GM12878 (cell line): ENCODE data around the gene ICAM4. TPM values are rescaled to one million over a fixed set of nuclear protein-coding genes. Genes with fewer than 3 reads are reported as not detected.
"Not testable (repeated sequence)": the region's sequence is repeated elsewhere in the genome, so short reads cannot be mapped to it uniquely, and the experiment has no call there.

Experiments used
- ATAC-seq: fragments of 200-7000 bp; cut with Tn5 transposase; 3 replicates; pipeline ENCODE4 v1.9.1; 2020; ENCODE audit warnings: mild to moderate bottlenecking, moderate library complexity
- BruUV-seq: library from RNA; stranded (reverse); fragments of 400-500 nt; replicated peaks from 2 replicates; lab custom pipeline; 2021; lab: Mats Ljungman, UMichigan
- CTCF ChIA-PET: fragments of 300-600 bp; sonication (Branson Sonifier 250); formaldehyde crosslinking; extraction: SDS; loops from one replicate; lab custom pipeline; 2021; ENCODE audit warnings: inconsistent platforms; lab: Yijun Ruan, JAX
- POLR2A ChIA-PET: fragments of 350-600 bp; formaldehyde crosslinking; extraction: SDS; loops from one replicate; lab custom pipeline; 2021; ENCODE audit warnings: inconsistent platforms; lab: Charles Lee
- RAD21 ChIA-PET: fragments of 300-600 bp; sonication (Branson Sonifier 250); formaldehyde crosslinking; loops from one replicate; lab custom pipeline; 2023; ENCODE audit warnings: antibody characterized with exemption; ENCODE audit not compliant: unreplicated experiment; lab: Charles Lee
- SMC1A ChIA-PET: fragments of 300-600 bp; sonication (Branson Sonifier 250); formaldehyde crosslinking; loops from one replicate; lab custom pipeline; 2023; ENCODE audit not compliant: unreplicated experiment, uncharacterized antibody; lab: Charles Lee
- DNase-seq: peaks from one replicate; pipeline ENCODE4 v3.0.0-alpha.2; 2011; ENCODE audit warnings: low read depth, low spot score
- FAIRE-seq: peaks from 3 replicates; lab custom pipeline; 2011; peaks lifted over from hg19 to GRCh38; lab: Jason Lieb, UNC
- H2AFZ ChIP-seq: 2 replicates; pipeline ENCODE4 v1.6.0; 2011; ENCODE audit warnings: low read depth, low read length, control low read depth; ENCODE audit not compliant: control insufficient read depth
- H3K27ac ChIP-seq: 2 replicates; pipeline ENCODE4 v1.5.1; 2011; ENCODE audit warnings: control low read depth; ENCODE audit not compliant: control insufficient read depth, insufficient read depth
- H3K27me3 ChIP-seq, 2 experiments: replicated peaks in 1 of 2; 2 replicates each; pipeline versions ENCODE4 v1.6.0 to v1.6.1; 2011; ENCODE audit warnings: low read length in 1 of 2; ENCODE audit not compliant: control insufficient read depth in 2 of 2, insufficient read depth in 2 of 2
- H3K36me3 ChIP-seq, 2 experiments: 2 replicates each; pipeline ENCODE4 v1.5.1; 2011; ENCODE audit warnings: low read length in 1 of 2; ENCODE audit not compliant: control insufficient read depth in 2 of 2, insufficient read depth in 2 of 2
- H3K4me1 ChIP-seq: 2 replicates; pipeline ENCODE4 v1.6.1; 2011; ENCODE audit warnings: mild to moderate bottlenecking, low read length, moderate library complexity, mixed read lengths; ENCODE audit not compliant: control insufficient read depth, insufficient read depth
- H3K4me2 ChIP-seq: 2 replicates; pipeline ENCODE4 v1.6.0; 2011; ENCODE audit warnings: control low read depth; ENCODE audit not compliant: control insufficient read depth, insufficient read depth
- H3K4me3 ChIP-seq: fragments of 200-600 bp; sonication (generic); 2 replicates; pipeline ENCODE4 v1.5.1; 2016
- H3K79me2 ChIP-seq: 2 replicates; pipeline ENCODE4 v1.6.0; 2011; ENCODE audit warnings: low read length; ENCODE audit not compliant: control insufficient read depth, insufficient read depth
- H3K9ac ChIP-seq: 2 replicates; pipeline ENCODE4 v1.8.0; 2011; ENCODE audit warnings: low read length, control low read depth, mixed read lengths; ENCODE audit not compliant: control insufficient read depth, insufficient read depth
- H3K9me3 ChIP-seq: replicated peaks from 3 replicates; pipeline ENCODE4 v1.5.1; 2011; ENCODE audit warnings: mild to moderate bottlenecking, low read length; ENCODE audit not compliant: control insufficient read depth, insufficient read depth
- H4K20me1 ChIP-seq: 2 replicates; pipeline ENCODE4 v1.6.0; 2011; ENCODE audit not compliant: control insufficient read depth, insufficient read depth
- GATAD2B ChIP-seq: fragments of 450-650 bp; conservative IDR thresholded peaks from 2 replicates; pipeline ENCODE4 v1.6.1; 2017; ENCODE audit warnings: low read depth, mild to moderate bottlenecking, moderate library complexity
- NKRF ChIP-seq: fragments of 450-650 bp; conservative IDR thresholded peaks from 2 replicates; pipeline ENCODE4 v1.6.1; 2017; ENCODE audit warnings: mild to moderate bottlenecking, moderate library complexity
- NR2F1 ChIP-seq: fragments of 450-650 bp; conservative IDR thresholded peaks from 2 replicates; pipeline ENCODE4 v1.6.1; 2017; ENCODE audit warnings: mild to moderate bottlenecking
- WGBS: methylation state at CpG from one replicate; pipeline ENCODE4 v1.1.6; 2016; ENCODE audit warnings: low lambda C conversion rate; ENCODE audit not compliant: insufficient replicate concordance, insufficient coverage; ENCODE audit errors: missing lambda C conversion rate; 5-methylcytosine and 5-hydroxymethylcytosine counted together
- in situ Hi-C: fragments of 300-500 bp; cut with MboI; formaldehyde crosslinking; loops from 9 replicates; pipeline ENCODE4 v1.14.3; 2018; ENCODE audit warnings: mixed read lengths
- intact Hi-C: fragments of 100-400 bp; cut with micrococcal nuclease; formaldehyde crosslinking; loops from one replicate; pipeline ENCODE4 v1.14.2; 2022; ENCODE audit not compliant: unreplicated experiment
- polyA plus RNA-seq, 11 experiments: library from polyadenylated mRNA; depleted of rRNA in 4 of 11; unstranded in 6 of 11; stranded (reverse) in 5 of 11; fragments of >200 nt; fragmentation: Nextera tagmentation in 4 of 11; fragmentation: Illumina TruSeq in 1 of 11; extraction: Ambion mirVana in 4 of 11; extraction: Trizol in 1 of 11; gene quantifications; 1 replicate in 1 of 11; 2 replicates in 10 of 11; pipeline versions ENCODE4 v1.2.1 to v1.2.3, GENCODE V29; 2011 to 2016; ENCODE audit warnings: inconsistent platforms in 2 of 11, missing spikeins in 2 of 11, low read depth in 1 of 11
- total RNA-seq, 4 experiments: library from RNA; depleted of rRNA in 3 of 4; stranded (reverse); fragments of >200 nt in 3 of 4; fragmentation: Illumina TruSeq in 1 of 4; extraction: Trizol in 1 of 4; gene quantifications; 2 replicates each; pipeline versions ENCODE4 v1.2.1 to v1.2.3, GENCODE V29; 2013 to 2021

Gene ICAM4
- total and polyA plus RNA-seq, 10 of the 15 experiments (the other 5 are each of a cell fraction or from before 2014, with no cell fraction given), result 0.31 to 5.1 (median 1.7) TPM

DNA sequence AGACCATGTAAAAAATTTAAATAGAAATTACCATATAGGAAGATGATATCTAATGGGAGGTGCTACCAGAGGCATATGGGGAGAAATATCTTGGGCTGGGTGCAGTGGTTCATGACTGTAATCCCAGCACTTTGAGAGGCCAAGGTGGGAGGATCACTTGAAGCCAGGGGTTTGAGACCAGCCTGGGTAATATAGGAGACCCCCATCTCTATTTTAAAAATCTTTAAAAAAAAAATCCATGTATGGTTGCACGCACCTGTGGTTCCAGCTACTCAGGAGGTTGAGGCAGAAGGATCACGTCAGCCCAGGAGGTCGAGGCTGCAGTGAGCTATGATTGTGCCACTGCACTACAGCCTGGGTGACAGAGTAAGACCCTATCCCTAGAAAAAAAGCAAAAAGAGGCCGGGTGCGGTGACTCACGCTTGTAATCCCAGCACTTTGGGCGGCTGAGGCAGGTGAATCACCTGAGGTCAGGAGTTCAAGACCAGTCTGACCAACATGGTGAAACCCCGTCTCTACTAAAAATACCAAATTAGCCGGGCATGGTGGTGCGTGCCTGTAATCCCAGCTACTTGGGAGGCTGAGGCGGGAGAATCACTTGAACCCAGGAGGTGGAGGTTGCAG, 44.8 kb upstream of the ICAM4 start:
- H3K36me3 ChIP-seq, FAIRE-seq, DNase-seq, H3K27me3 ChIP-seq, H3K79me2 ChIP-seq, BruUV-seq, H2AFZ ChIP-seq, H4K20me1 ChIP-seq, H3K9ac ChIP-seq: not testable (repeated sequence)
- ChIA-PET SMC1A (interaction anchor here (1.0 to 2.0 kb wide), 3 partner anchors 10 to 139 kb away, joined by 3 to 8 read pairs (median 3); partner anchors contain the start of genes ANGPTL6 and MRPL4), CTCF (interaction anchor here (1.0 to 1.5 kb wide), 3 partner anchors 8 to 139 kb away, joined by 4 to 5 read pairs (median 5); partner anchors contain the start of gene ANGPTL6)
- in situ Hi-C loops, result loop anchor here (25.0 kb wide), 1 partner anchor 1105 kb away; the partner anchor contains the start of genes OR7G3 and ZNF317
- Histone ChIP-seq H3K4me2 (peak overlapping the region; percentile 43; the same call in 1 of the 2 replicates), H3K4me1 (peaks cover 64% of the 10 kb centered on the region)
- TF ChIP-seq NKRF (0 out of 2 replicates have a peak, but pooled peaks have one; percentile 0), NR2F1 (peak; percentile 77), GATAD2B (peak; percentile 20; the same call in 1 of the 2 replicates)
- TF ChIP-seq, all 136 proteins: peak for 3; not testable (repeated sequence) for 133
- intact Hi-C loops, H3K9me3 ChIP-seq, H3K4me3 ChIP-seq, ATAC-seq, H3K27ac ChIP-seq: not testable (repeated sequence)
- WGBS, result 66% methylated on average over 11 of the region's 11 CpGs
- ChIA-PET RAD21 (interaction anchor here (1.0 to 2.5 kb wide), 4 partner anchors 8 to 138 kb away, joined by 3 to 9 read pairs (median 4); no protein-coding TSS in a partner anchor), POLR2A (interaction anchor here (1.4 to 3.4 kb wide), 3 partner anchors 10 to 139 kb away, joined by 3 to 13 read pairs (median 10); partner anchors contain the start of gene S1PR2)
